CD14-positive monocyte (primary cell): ENCODE results near the gene IL27RA. TPM values are rescaled to one million over a fixed set of nuclear protein-coding genes. Genes with fewer than 3 reads are reported as not detected.

Experiments used
- DNase-seq, 3 donors: peaks; one replicate each; pipeline ENCODE4 v3.0.0-alpha.2; 2011 to 2022
- H2AFZ ChIP-seq: 2 replicates; pipeline ENCODE4 v1.6.0; 2012; ENCODE audit warnings: mild to moderate bottlenecking, low read depth, low read length, inconsistent platforms; ENCODE audit not compliant: insufficient read depth, poor library complexity, severe bottlenecking
- H3K27ac ChIP-seq, 2 donors: 1 replicate in 1 of 2; 2 replicates in 1 of 2; pipeline ENCODE4 v1.5.1; 2012 to 2013; ENCODE audit warnings: low read length in 2 of 2, control low read depth in 1 of 2, inconsistent platforms in 1 of 2, low read depth in 1 of 2, mild to moderate bottlenecking in 1 of 2
- H3K27me3 ChIP-seq, 2 donors: one replicate each; pipeline versions ENCODE4 v1.6.0 to v1.6.1; 2011 to 2013; ENCODE audit warnings: low read length in 2 of 2; ENCODE audit not compliant: control insufficient read depth in 2 of 2, insufficient read depth in 2 of 2
- H3K36me3 ChIP-seq, 2 donors: replicated peaks in 1 of 2; 1 replicate in 1 of 2; 2 replicates in 1 of 2; pipeline versions ENCODE4 v1.5.1 to v1.6.1; 2012 to 2013; ENCODE audit warnings: low read length in 2 of 2, control low read depth in 1 of 2, inconsistent platforms in 1 of 2, mild to moderate bottlenecking in 1 of 2; ENCODE audit not compliant: insufficient read depth in 2 of 2, control insufficient read depth in 1 of 2
- H3K4me1 ChIP-seq, 2 donors: 1 replicate in 1 of 2; 2 replicates in 1 of 2; pipeline versions ENCODE4 v1.5.1 to v1.6.1; 2012 to 2013; ENCODE audit warnings: low read length in 2 of 2, control low read depth in 1 of 2, inconsistent platforms in 1 of 2, mild to moderate bottlenecking in 1 of 2, moderate library complexity in 1 of 2; ENCODE audit not compliant: insufficient read depth in 2 of 2, control insufficient read depth in 1 of 2
- H3K4me2 ChIP-seq: replicated peaks from 2 replicates; pipeline ENCODE3; 2012; ENCODE audit warnings: low read length, moderate library complexity, mild to moderate bottlenecking; ENCODE audit not compliant: poor library complexity, severe bottlenecking; ENCODE audit errors: extremely low read depth
- H3K4me3 ChIP-seq, 3 experiments: fragments of 200-600 bp in 1 of 3; sonication (generic) in 1 of 3; replicated peaks in 1 of 3; 1 replicate in 2 of 3; 2 replicates in 1 of 3; pipeline ENCODE4 v1.5.1; 2011 to 2013; ENCODE audit warnings: low read length in 3 of 3, mild to moderate bottlenecking in 3 of 3, control low read depth in 2 of 3, low read depth in 2 of 3, inconsistent platforms in 1 of 3, moderate library complexity in 1 of 3
- H3K79me2 ChIP-seq: 2 replicates; pipeline ENCODE4 v1.6.0; 2012; ENCODE audit warnings: mild to moderate bottlenecking, control low read depth, inconsistent platforms, low read length, moderate library complexity; ENCODE audit not compliant: insufficient read depth
- H3K9ac ChIP-seq: 2 replicates; pipeline ENCODE4 v1.6.0; 2017; ENCODE audit warnings: low read length, mild to moderate bottlenecking; ENCODE audit not compliant: insufficient read depth, poor library complexity, severe bottlenecking
- H3K9me3 ChIP-seq, 2 donors: replicated peaks in 1 of 2; 1 replicate in 1 of 2; 2 replicates in 1 of 2; pipeline versions ENCODE4 v1.5.1 to v1.6.1; 2012 to 2013; ENCODE audit warnings: low read length in 2 of 2, control low read depth in 1 of 2; ENCODE audit not compliant: control insufficient read depth in 1 of 2, insufficient read depth in 1 of 2
- H4K20me1 ChIP-seq: 2 replicates; pipeline ENCODE4 v1.6.0; 2012; ENCODE audit warnings: mild to moderate bottlenecking, low read length, control low read depth, moderate library complexity; ENCODE audit not compliant: insufficient read depth
- H3K27ac Mint-ChIP-seq, 7 donors: one replicate each; pipeline ENCODE4 v1.8.0; 2020; ENCODE audit warnings: mild to moderate bottlenecking in 7 of 7, mixed read lengths in 7 of 7, moderate library complexity in 6 of 7, inconsistent platforms in 2 of 7
- H3K27me3 Mint-ChIP-seq, 3 donors: one replicate each; pipeline ENCODE4 v1.8.0; 2021 to 2022; ENCODE audit warnings: low read depth in 3 of 3, mild to moderate bottlenecking in 3 of 3, mixed read lengths in 3 of 3, moderate library complexity in 3 of 3, inconsistent platforms in 1 of 3
- H3K36me3 Mint-ChIP-seq, 2 donors: one replicate each; pipeline ENCODE4 v1.8.0; 2020; ENCODE audit warnings: mixed read lengths in 2 of 2, inconsistent platforms in 1 of 2, mild to moderate bottlenecking in 1 of 2
- H3K4me1 Mint-ChIP-seq: one replicate; pipeline ENCODE4 v1.8.0; 2020; ENCODE audit warnings: mild to moderate bottlenecking, mixed read lengths
- H3K4me3 Mint-ChIP-seq, 2 donors: one replicate each; pipeline ENCODE4 v1.8.0; 2020; ENCODE audit warnings: mild to moderate bottlenecking in 2 of 2, mixed read lengths in 2 of 2, moderate library complexity in 1 of 2
- H3K9me3 Mint-ChIP-seq, 7 donors: one replicate each; pipeline ENCODE4 v1.8.0; 2020 to 2022; ENCODE audit warnings: mixed read lengths in 7 of 7, mild to moderate bottlenecking in 6 of 7, moderate library complexity in 6 of 7, inconsistent platforms in 2 of 7
- CTCF ChIP-seq: fragments of 200-600 bp; IDR thresholded peaks from one replicate; pipeline ENCODE4 v1.8.0; 2022; ENCODE audit warnings: antibody characterized with exemption, mild to moderate bottlenecking
- WGBS: methylation state at CpG from one replicate; pipeline ENCODE4 v1.1.5; 2013; ENCODE audit warnings: missing lambda C conversion rate; ENCODE audit not compliant: insufficient coverage; 5-methylcytosine and 5-hydroxymethylcytosine counted together
- intact Hi-C, 2 donors: fragments of 100-400 bp; cut with micrococcal nuclease; formaldehyde crosslinking; loops; one replicate each; pipeline versions ENCODE4 v1.15.0 to v1.15.1; 2023
- polyA plus RNA-seq, 3 donors: library from polyadenylated mRNA; depleted of rRNA in 1 of 3; unstranded in 2 of 3; stranded (reverse) in 1 of 3; fragments of 300-500 nt in 2 of 3; fragments of >200 nt in 1 of 3; fragmentation: Illumina TruSeq in 2 of 3; gene quantifications; 1 replicate in 2 of 3; 2 replicates in 1 of 3; pipeline ENCODE4 v1.2.3, GENCODE V29; 2012 to 2021

IL27RA gene
- polyA plus RNA-seq, 3 donors: 40.4 to 61.5 (median 54.9) TPM

- Mint-ChIP-seq H3K9me3 (peaks cover 5 to 23% (median 9%) of the 10 kb centered on the region in 7 donors), H3K4me1 (peaks cover 20% of the 10 kb centered on the region), H3K27me3 (peaks cover 52 to 64% (median 56%) of the 10 kb centered on the region in 3 donors), H3K36me3 (peaks cover 30% of the 10 kb centered on the region in 2 donors), H3K4me3 (no peak overlapping the region), H3K27ac (peak overlapping the region in 1 of 7 donors; percentile 49)
- Histone ChIP-seq H3K4me2 (no peak overlapping the region), H3K4me1 (peaks cover 6 to 9% of the 10 kb centered on the region in 2 donors), H3K4me3 (no peak overlapping the region), H3K9me3 (peaks cover 8 to 10% of the 10 kb centered on the region in 2 donors), H3K36me3 (peaks cover 21 to 27% of the 10 kb centered on the region in 2 donors), H3K79me2 (no peaks in the 10 kb centered on the region), H2AFZ (no peak overlapping the region), H3K27ac (no peak overlapping the region), H3K9ac (no peak overlapping the region), H3K27me3 (peaks cover 16 to 46% of the 10 kb centered on the region in 2 donors), H4K20me1 (no peaks in the 10 kb centered on the region)
- no peak for TF ChIP-seq CTCF
- no peak for DNase-seq
- WGBS: 92% methylated on average over 2 of the region's 3 CpGs
- intact Hi-C loops: no loop called here
Measured at GRCh38 chr19:14055396-14055795, 23.8 kb downstream of the IL27RA start.

- intact Hi-C loops: no loop called here
- H3K27ac ChIP-seq: no peak overlapping the region
- peaks cover 13 to 19% of the 10 kb centered on the region in 2 donors for H3K36me3 ChIP-seq
- H3K27me3 ChIP-seq: peaks cover 16 to 49% of the 10 kb centered on the region in 2 donors
- no peaks in the 10 kb centered on the region for H4K20me1 ChIP-seq
- H3K4me2 ChIP-seq: no peak overlapping the region
- TF ChIP-seq CTCF: no peak
- H3K4me3 ChIP-seq: no peak overlapping the region
- Mint-ChIP-seq H3K27me3 (peaks cover 56 to 72% (median 64%) of the 10 kb centered on the region in 3 donors), H3K9me3 (peaks cover 5 to 23% (median 9%) of the 10 kb centered on the region in 7 donors), H3K27ac (no peak overlapping the region), H3K36me3 (peaks cover 22 to 23% of the 10 kb centered on the region in 2 donors), H3K4me1 (peaks cover 20% of the 10 kb centered on the region), H3K4me3 (peak overlapping the region in 1 of 2 donors; percentile 71)
- WGBS: 98% methylated on average over 4 of the region's 10 CpGs
- H2AFZ ChIP-seq: no peak overlapping the region
- peaks cover 8 to 10% of the 10 kb centered on the region in 2 donors for H3K9me3 ChIP-seq
- H3K4me1 ChIP-seq: peaks cover 6 to 9% of the 10 kb centered on the region in 2 donors
- DNase-seq: no peak
- no peaks in the 10 kb centered on the region for H3K79me2 ChIP-seq
- H3K9ac ChIP-seq: no peak overlapping the region
Measured at GRCh38 chr19:14056069-14056666, 24.6 kb downstream of the IL27RA start.
